Stimulated activated CD8-positive, alpha-beta memory T cell treated with anti-CD3 and anti-CD28 coated beads, Interleukin-7, amount 100 ng/mL, for 4 hours (primary cell): ENCODE data around the gene SNAP91.
"Not testable (repeated sequence)": the region's sequence is repeated elsewhere in the genome, so short reads cannot be mapped to it uniquely, and the experiment has no call there.

ENCODE experiments used
- DNase-seq, 2 donors: peaks; one replicate each; pipeline ENCODE4 v3.0.0-alpha.2; 2020; ENCODE audit warnings: low read depth in 2 of 2

The SNAP91 gene, protein sequence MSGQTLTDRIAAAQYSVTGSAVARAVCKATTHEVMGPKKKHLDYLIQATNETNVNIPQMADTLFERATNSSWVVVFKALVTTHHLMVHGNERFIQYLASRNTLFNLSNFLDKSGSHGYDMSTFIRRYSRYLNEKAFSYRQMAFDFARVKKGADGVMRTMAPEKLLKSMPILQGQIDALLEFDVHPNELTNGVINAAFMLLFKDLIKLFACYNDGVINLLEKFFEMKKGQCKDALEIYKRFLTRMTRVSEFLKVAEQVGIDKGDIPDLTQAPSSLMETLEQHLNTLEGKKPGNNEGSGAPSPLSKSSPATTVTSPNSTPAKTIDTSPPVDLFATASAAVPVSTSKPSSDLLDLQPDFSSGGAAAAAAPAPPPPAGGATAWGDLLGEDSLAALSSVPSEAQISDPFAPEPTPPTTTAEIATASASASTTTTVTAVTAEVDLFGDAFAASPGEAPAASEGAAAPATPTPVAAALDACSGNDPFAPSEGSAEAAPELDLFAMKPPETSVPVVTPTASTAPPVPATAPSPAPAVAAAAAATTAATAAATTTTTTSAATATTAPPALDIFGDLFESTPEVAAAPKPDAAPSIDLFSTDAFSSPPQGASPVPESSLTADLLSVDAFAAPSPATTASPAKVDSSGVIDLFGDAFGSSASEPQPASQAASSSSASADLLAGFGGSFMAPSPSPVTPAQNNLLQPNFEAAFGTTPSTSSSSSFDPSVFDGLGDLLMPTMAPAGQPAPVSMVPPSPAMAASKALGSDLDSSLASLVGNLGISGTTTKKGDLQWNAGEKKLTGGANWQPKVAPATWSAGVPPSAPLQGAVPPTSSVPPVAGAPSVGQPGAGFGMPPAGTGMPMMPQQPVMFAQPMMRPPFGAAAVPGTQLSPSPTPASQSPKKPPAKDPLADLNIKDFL

DNA sequence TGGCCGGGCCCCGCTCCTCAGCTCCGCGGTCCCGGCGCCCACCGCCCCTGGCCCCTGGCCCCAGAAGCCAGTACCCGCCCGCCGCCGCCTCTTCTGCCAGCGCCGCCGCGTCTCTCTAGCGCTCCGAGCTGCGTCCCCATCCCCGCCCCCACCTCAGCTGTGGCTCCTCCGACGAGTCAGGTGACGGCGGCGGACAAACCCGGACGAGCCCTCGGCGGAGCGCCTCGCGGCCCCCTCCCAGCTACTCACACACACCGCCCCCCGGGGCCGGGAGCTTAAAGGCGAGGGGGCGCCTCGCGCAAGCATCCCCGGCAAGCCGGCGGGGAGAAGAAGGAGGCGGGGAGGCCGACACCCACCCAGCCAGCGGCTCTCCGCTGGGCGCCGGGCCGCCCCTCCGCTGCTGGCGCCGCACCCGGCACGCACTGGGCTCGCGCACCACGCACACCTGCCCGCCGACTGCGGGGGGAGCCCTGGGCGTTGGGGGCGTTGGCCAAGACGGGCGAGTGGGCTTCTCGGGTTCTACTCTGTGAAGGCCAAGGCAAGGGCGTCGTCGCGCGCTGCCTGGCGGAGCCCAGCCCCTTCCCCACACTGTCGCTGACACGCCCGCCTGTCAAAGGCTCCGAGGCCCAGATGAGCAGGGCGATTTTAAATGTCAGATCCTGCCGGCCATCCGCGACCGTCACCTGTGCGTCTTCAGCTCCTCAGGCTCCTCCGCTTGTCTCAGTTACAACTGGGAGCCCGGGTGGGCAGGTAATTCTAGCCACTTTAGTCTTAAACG lies at the start of gene SNAP91:
Gene SNAP91 (minus strand): TSS at position 132 of the 778 bp plus-strand sequence. CDS start 1,174 bp downstream, outside the sequence.
- DNase-seq, result no peak

DNA sequence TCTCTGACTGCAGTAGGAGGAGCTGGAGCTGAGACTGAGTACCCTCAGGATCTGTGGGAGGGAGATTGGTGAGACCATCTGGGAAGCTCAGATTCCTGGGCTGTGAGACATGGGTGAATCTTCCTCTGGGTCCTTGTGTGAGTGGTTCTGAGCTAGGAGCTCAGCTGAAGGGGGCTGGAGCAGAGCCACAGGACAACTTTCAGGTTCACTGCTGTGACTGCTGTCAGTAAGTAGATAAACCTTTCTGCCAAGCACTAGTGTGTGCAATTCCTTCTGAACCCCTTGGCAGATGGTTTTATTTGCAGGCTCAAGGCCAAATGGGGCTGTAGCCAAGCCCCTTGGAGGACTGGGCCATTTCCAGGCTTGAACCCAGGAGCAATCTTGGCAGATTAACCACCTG lies 49.6 kb upstream of the SNAP91 start:
- no peak for DNase-seq

DNA sequence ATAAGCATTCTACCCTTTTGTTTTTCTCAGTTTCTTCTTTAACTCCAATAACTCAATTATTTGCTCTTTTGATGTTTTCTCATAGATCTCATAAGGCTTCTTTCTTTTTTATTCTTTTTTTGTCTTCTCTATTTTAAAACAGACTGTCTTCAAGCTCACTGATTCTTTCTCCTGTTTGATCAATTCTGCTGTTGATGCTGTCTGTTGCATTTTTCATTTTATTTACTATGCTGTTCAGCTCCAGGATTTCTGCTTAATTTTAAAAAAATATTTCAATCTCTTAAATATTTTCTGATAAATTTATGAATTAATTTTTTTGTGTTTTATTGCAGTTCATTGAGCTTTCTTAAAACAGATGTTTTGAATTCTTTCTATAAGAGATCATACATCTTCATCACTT lies 48.1 kb upstream of the SNAP91 start:
- no peak for DNase-seq

DNA sequence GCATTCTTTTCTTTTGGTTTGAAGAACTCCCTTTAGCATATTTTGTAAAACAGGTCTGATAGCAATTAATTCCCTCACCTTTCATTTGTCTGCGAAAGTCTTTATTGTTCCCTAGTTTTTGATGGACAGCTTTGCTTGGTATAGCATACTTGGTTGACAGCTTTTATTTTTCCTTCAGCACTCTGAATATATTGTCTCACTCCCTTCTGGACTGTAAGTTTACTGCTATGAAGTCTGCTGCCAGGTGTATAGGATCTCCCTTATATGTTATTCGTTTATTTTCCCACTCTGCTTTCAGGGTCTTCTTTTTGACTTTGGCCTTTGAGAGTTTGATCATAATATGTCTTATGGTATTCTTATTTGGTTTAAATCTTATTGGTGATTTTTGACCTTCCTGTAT lies 47.7 kb upstream of the SNAP91 start:
- DNase-seq, result no peak

DNA sequence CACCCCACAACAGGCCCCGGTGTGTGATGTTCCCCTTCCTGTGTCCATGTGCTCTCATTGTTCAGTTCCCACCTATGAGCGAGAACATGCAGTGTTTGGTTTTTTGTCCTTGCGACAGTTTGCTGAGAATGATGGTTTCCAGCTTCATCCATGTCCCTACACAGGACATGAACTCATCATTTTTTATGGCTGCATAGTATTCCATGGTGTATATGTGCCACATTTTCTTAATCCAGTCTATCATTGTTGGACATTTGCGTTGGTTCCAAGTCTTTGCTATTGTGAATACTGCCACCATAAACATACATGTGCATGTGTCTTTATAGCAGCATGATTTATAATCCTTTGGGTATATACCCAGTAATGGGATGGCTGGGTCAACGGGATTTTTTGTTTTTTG lies 43.5 kb upstream of the SNAP91 start:
- DNase-seq, result not testable (repeated sequence)

DNA sequence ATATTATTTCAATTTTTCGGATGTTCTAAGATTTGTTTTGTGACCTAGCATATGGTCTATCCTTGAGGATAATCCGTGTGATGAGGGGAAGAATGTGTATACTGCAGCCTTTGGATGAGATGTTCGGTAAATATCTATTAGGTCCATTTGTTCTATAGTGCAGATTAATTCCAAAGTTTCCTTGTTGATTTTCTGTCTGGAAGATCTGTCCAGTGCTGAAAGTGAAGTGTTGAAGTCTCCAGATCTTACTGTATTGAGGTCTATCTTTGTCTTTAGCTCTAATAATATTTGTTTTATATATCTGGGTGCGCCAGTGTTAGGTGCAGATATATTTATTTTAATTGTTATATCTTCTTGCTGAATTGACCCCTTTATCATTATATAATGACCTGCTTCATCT lies 32.2 kb upstream of the SNAP91 start:
- no peak for DNase-seq

DNA sequence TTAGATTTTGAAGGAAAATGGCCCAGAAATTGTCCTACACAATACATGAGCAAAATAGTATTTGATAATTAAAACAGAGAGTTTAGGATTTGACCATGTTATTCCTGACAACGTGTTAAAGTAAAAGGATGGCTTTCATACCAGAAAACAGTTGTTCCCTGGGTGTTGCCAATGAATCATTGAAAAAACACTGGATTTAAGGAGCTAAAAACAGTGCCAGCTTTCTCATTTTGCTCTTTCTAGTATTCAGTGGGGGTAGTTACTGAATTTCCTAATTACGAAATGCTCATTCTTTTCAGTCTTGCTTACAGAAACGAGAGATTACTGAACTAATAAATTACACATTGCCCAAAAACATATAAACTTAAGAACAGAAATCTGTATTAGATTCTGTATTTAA lies 26.6 kb upstream of the SNAP91 start:
- no peak for DNase-seq

DNA sequence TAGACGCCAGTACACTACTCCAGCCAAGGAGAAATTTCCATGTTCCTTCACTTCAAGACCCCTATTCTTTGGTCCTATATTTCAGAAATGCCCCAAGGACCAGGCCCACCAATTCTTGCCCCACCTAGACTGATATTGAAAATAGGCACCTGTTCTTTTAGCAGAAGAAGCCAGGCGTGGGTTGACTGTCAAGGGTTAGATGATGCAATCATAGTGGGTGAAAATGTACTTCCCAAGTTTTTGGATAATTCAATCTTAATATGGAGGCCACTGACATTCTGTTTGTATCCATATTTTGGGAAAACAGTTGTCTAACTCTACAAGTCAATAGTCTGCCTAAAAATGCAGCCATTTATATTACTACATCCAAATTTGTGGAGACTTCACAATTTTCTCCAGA lies 21.0 kb upstream of the SNAP91 start:
- DNase-seq, result no peak

DNA sequence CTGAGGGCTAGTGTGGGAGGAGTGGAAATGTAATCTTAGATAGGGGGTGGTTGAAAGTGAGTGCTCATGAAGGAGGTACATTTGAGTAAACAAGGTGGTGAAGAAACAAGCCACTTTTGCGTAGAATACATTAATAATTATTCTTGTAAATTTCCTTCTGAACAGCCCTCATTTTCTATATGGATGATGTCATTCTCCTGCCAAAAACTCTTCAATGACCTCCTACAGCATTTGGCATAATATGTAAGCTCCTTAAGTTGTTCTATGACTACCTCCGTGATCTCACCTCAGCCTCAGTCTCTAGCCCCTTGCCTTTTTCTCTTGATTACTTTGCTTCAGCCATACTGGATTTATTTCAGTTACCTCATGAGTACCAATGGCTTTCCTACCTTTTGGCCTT lies 14.0 kb upstream of the SNAP91 start:
- no peak for DNase-seq

DNA sequence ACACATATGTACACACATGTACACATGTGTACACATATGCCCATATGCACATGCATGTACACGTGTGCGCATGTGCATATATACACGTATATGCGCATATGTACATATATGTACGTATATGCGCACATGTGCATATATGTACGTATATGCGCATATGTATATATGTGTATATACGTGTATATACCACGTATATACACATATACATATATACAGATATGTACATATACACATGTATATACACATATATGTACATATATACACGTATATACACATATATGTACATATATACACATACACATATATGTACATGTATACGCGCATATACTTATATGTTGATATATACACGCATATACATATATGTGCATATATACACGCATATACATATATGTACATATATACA lies 8.9 kb upstream of the SNAP91 start:
- DNase-seq, result no peak

DNA sequence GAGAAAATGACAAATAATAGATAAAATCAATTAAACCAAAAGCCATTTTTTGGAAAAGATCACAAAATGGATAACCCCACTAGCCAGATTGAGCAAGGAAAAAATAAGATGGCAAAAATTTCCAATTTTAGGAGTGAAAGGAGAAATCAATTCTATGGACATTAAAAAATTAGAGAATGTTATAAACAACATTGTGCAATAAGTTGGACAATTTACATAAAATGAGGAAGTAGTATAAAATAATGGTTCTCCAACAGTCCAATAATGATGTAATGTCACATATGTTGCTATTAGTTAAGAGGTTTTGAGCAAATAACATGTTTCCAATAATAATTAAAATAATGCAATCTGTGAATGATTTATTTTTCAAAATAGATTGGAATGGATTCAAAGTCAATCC lies 3.1 kb upstream of the SNAP91 start:
- DNase-seq, result no peak

DNA sequence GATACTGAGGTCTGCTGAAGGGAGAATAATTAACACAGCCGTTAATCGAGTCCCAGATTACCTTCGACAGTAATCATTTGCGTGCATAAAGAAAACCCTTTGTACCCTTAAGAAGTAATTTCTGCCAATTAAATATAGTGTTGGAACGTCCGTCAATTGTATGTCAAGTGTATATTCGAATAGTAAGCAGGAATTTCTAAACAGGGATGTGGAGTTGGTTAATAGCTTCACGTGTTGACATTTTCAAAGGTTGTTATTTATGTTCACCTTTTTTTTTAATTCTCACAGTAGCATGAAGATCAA lies 798 bp upstream of the SNAP91 start:
- DNase-seq, result no peak

DNA sequence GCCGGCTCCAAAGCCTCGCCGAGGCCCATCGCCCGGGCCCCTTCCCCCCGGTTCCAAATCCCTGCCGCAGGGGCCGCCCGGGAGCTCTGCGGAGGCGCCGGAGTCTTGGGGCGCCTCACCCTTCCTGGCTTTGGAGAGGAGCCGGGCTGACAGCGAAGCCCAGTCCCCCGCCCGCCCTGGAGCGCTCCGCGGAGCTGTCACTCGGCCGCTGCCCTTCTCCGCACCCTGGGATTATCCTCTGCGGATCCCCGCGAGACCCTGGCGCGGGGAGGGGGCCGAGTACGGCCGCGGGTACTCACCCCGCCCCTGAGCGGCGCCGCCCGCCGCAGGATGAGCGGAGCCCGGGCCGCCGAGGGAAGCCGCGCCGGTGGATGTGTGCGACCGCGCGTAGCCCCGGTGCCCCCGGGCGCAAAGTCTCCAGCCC lies 343 bp downstream of the SNAP91 start:
- DNase-seq, result no peak

DNA sequence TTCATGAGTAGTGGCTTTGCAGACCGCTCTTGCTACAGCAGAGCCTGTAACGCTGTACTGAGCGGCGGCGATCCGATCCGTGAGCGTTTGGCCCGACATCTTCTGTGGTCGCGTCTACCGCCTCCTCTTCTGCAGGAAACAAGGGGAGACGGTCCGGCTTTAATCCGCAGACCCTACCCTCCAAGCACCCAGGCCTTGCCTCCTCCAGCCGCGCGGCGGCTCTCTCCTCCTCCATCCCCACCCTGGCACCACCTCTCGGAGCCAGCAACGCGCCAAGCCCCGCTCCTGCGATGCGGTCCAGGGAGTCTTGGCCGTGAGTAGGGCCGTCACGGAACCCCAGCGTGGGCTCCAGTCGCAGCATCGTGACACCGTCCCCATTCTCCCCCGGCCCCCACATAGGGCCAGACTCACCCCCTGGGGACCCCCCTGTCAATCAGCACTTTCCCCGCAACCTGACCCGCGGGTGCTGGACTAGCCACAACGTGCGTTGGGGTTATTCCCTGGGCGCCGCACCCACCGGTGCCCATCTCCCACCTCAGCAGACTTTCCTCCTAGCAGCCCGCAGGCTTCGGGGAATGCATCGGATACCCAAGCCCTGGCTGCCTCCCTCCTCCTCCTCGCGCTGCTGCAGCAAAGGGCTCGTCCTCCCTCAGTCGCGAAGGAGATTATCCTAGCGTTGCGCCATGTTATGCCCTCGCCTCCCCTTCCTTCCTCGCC lies 914 bp downstream of the SNAP91 start:
- no peak for DNase-seq

DNA sequence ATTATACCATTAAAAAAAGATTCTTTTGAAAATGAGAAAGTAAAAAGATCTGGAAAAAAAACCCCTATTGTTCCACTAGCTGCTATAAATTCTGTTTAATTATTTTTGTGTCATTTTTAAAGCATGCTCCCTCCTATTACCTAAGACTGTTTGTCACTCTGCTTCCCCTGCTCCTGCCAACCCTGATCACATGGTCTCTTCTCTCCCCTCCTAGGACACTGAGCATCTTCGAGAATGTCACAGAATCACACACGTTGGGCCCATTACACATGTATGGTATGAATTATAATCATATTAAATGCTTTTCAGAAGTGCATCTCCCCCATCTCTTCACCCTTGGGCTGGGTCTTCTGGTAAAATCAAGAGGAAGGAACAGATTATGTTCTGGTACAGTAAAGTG lies 6.2 kb downstream of the SNAP91 start:
- no peak for DNase-seq

DNA sequence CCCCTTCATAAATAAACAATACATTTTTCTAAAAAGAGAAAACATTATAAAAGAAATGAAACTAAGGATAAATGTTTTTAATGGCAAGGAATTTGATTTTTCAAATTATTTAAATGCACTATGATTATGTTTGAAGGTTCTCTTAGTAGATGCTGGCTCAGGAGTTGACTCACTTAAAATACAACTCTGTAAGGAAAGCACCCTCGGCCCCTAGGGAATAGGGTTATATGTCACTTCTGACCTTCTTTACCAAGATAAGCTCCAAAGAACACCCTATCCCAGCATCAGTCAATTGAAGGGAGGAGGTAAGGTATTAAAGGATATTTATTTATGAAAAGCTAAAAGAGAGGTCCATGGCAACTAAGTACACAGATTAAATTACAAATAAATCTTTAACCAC lies 6.8 kb downstream of the SNAP91 start:
- no peak for DNase-seq

DNA sequence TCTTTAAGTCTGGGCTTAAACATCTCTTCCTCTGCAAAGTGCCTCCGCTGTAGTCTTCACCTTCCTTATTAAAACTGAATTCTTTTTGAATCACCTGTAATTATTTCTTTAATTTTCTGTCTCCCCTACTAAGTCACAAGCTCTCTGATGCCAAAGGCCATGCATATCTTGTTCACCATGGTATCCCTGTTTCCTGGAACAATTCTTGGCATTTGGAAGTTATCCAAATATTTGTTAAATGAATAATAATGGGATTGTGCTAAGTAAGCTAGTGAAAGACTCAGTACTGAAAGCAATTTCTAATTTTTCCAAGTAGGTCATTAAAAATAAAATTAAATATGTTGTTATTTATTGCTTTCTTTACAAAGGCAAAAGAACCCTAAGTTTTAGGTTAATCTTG lies 12.2 kb downstream of the SNAP91 start:
- no peak for DNase-seq

DNA sequence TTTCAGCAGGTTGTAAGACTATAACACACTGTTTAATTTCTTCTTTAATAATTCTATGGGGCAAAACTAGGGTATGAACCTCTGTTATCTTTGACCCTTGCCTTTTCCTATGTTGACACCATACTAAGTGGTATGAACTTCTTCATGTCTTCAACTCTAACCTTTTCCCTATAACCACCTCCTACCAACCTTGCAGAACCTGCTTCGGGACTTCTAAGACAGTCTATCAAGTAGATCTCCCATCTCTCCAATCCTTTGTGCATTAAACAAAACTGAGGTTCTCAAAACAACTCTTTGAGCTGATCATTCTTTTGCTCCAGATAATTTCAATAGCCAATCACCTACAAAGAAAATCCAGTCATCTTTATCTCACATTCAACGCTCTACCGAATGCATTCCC lies 23.4 kb downstream of the SNAP91 start:
- DNase-seq, result no peak

DNA sequence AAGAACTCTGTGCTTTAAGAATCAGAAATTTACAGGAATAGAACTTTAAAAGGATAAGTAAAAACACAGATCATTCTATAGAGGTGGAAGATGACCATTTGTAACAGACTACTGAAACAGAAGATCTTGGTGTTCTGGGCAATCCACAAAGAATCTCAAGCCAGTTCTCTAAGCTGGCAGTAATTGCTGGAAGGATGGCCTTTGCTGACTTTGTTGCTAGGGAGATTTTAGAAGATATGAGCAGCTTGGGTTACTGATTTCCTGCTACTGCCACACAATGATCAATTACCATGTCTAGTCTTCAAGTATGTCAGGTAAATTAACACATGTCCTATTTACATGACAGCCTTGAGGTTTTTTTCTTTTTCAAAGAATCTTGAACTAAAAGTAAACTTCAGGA lies 31.1 kb downstream of the SNAP91 start:
- no peak for DNase-seq

DNA sequence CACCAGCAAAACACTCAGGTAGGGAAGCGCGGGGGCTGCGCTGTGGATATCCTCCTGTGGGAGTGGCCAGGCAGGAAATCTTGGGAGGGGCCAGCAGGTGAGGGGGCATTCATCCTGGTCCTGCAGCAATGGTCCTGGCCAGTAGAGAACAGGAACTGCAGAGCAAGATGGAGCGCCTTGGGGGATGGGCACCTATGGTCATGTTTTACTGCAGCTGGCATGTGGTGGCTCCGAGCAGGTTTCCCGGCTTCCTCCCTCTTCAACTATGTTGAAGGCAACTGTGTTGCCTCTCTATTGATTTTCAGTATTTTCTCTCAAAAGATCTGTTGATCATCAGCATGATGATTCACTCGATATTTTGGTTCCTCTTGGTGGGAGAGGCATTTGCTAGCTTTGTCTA lies 70.9 kb downstream of the SNAP91 start:
- no peak for DNase-seq

DNA sequence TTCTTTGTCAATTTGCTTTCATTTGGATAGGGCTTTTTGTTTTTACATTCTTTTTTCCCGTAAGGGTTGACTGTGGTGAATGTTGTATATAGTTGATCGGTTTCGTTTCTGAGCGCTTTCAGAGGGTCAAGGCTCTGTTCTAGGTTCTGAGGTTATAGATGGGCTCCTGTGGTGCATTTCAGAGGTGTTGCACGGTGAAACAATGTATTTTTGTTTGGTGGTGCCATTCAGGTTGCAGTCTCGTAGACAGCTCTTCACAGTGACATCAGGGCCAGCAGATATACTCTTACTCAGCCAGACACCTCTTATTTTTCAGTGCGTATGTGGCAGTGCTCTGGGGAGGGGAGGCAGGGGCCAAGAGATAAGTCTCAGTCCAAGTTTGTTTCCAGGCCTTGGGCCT lies 72.1 kb downstream of the SNAP91 start:
- DNase-seq, result no peak

DNA sequence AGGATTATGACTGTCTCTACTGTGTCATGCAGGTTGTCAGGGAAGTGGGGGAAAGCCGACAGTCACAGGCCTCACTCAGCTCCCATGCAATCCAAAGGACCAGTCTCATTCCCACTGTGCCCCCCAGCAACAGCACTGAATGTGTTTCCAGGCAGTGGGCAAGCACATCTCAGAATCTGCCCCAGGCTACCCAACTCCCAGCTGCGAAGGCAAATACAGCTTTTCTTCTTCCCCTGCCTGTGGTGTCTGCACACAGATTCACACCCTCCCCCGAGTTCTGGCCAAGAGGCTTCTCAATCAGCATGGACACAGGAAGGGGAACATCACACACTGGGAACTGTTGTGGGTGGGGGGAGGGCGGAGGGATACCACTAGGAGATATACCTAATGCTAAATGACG lies 75.3 kb downstream of the SNAP91 start:
- no peak for DNase-seq
